Camera-type eye (tissue), 1 donor: ENCODE measurements around the gene ACTL7A. TPM values are rescaled to one million over a fixed set of nuclear protein-coding genes. Genes with fewer than 3 reads are reported as not detected.

Experiments used
- total RNA-seq: library from RNA; depleted of rRNA; stranded (reverse); fragments of >200 nt; gene quantifications from one replicate; pipeline ENCODE4 v1.2.3, GENCODE V29; 2014

Gene ACTL7A
- total RNA-seq: not detected

GRCh38 chr9:108861997-108862396 lies at the start of gene ACTL7A:
Gene ACTL7A (plus strand): TSS chr9:108862266. CDS start chr9:108862323, 57 bp downstream.

GRCh38 chr9:108855888-108856287 lies 6.2 kb upstream of the ACTL7A start, which contains the start of gene ACTL7B:
Gene ACTL7B (minus strand): TSS chr9:108855986. CDS start chr9:108855930, 56 bp downstream.

Other genes starting within 250 kb of the ACTL7A start
- gene ACTL7B, start 6.3 kb upstream of the ACTL7A start, total RNA-seq: not detected
- gene ELP1, start 71.9 kb downstream of the ACTL7A start, total RNA-seq: 50.9 TPM
- 14.6 TPM for gene ABITRAM, start 72.1 kb downstream of the ACTL7A start, total RNA-seq
- 65.6 TPM for gene CTNNAL1, start 151.2 kb downstream of the ACTL7A start, total RNA-seq